Kidney glomerular epithelial cell (primary cell): ENCODE measurements around the gene KRT83.
A peak's percentile ranks its signal among the peaks of the same experiment; 100 is the strongest.
"Not testable (repeated sequence)": the region's sequence is repeated elsewhere in the genome, so short reads cannot be mapped to it uniquely, and the experiment has no call there.

Experiments used
- DNase-seq: peaks from one replicate; lab custom pipeline; 2025; lab: John Stamatoyannopoulos, UW

Gene KRT83

GRCh38 chr12:52331833-52332232, 10.6 kb upstream of the KRT83 start:
- no peak for DNase-seq

GRCh38 chr12:52331039-52331438, 9.8 kb upstream of the KRT83 start:
- no peak for DNase-seq

- no peak for DNase-seq
These were observed 6.8 kb upstream of the KRT83 start for GRCh38 chr12:52327830-52328500.

- peak; percentile 91 for DNase-seq
These were observed 6.0 kb upstream of the KRT83 start for GRCh38 chr12:52327052-52327829.

GRCh38 chr12:52324153-52324444, 2.9 kb upstream of the KRT83 start:
- no peak for DNase-seq

GRCh38 chr12:52323416-52324152, 2.4 kb upstream of the KRT83 start:
- no peak for DNase-seq

- DNase-seq: no peak
These were observed 1.8 kb upstream of the KRT83 start for GRCh38 chr12:52323001-52323400.

- no peak for DNase-seq
These were observed 871 bp upstream of the KRT83 start for GRCh38 chr12:52322069-52322468.

GRCh38 chr12:52321418-52321817, 220 bp upstream of the KRT83 start:
- no peak for DNase-seq

GRCh38 chr12:52319097-52319496, 2.1 kb downstream of the KRT83 start:
- no peak for DNase-seq

GRCh38 chr12:52318241-52318990, 2.8 kb downstream of the KRT83 start:
- no peak for DNase-seq

GRCh38 chr12:52317468-52318052, 3.6 kb downstream of the KRT83 start:
- DNase-seq: no peak

- no peak for DNase-seq
These were observed 4.5 kb downstream of the KRT83 start for GRCh38 chr12:52316701-52317100.

GRCh38 chr12:52316290-52316689, 4.9 kb downstream of the KRT83 start:
- DNase-seq: no peak

- DNase-seq: not testable (repeated sequence)
These were observed 5.5 kb downstream of the KRT83 start for GRCh38 chr12:52315721-52316120.

- DNase-seq: no peak
These were observed 6.7 kb downstream of the KRT83 start for GRCh38 chr12:52314511-52314910.

- DNase-seq: no peak
These were observed 7.3 kb downstream of the KRT83 start for GRCh38 chr12:52313926-52314325.

- DNase-seq: no peak
These were observed 7.7 kb downstream of the KRT83 start for GRCh38 chr12:52313461-52313860.

- DNase-seq: no peak
These were observed 9.1 kb downstream of the KRT83 start for GRCh38 chr12:52312086-52312485.

- no peak for DNase-seq
These were observed 9.9 kb downstream of the KRT83 start for GRCh38 chr12:52311285-52311648.

GRCh38 chr12:52310622-52311284, 10.4 kb downstream of the KRT83 start:
- no peak for DNase-seq
